ENCODE measurements around the gene GAREM1.

DNA sequence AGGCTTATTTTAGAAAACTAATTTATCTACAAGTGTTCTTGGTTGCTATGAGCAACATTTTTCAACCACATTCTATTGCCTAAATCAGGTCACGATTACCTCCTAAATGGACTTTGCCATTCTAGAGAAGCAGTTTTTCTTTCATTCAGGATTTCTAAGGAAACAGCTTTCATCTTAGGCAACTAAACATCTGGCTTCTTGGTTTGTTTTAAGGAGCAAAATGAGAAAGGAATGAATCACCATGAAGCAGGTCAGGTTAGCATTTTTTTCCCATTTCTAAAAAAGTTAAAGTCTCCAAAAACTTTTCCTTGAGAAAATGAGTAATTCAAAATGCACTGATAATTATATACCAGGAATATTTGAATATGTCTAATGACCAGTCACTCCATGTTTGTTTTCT lies 114.8 kb downstream of the GAREM1 start:
- TF ChIP-seq POLR2A (IDR thresholded peaks at IDR 0.05; ENCODE audit: low read depth, low read length) (no peak), CTCF (IDR thresholded peaks at IDR 0.05; ENCODE audit: extremely low read depth in 1 of 2, insufficient read depth in 1 of 2, low read depth in 1 of 2, low read length in 2 of 2) (no peak), POLR2AphosphoS5 (IDR thresholded peaks at IDR 0.05; ENCODE audit: insufficient read depth, low read depth, low read length) (no peak), EZH2 (IDR thresholded peaks at IDR 0.05; ENCODE audit: borderline replicate concordance, low read depth, low read length, severe bottlenecking) (no peak)
- TF ChIP-seq, protein P1, sequence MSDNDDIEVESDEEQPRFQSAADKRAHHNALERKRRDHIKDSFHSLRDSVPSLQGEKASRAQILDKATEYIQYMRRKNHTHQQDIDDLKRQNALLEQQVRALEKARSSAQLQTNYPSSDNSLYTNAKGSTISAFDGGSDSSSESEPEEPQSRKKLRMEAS (IDR thresholded peaks at IDR 0.05; ENCODE audit: insufficient read depth, insufficient read length), result no peak

Measured in endothelial cell of umbilical vein (primary cell).